H9 (cell line): Measurements from ENCODE around the gene ZNF3. TPM values are rescaled to one million over a fixed set of nuclear protein-coding genes. Genes with fewer than 3 reads are reported as not detected.

Source experiments
- DNase-seq: peaks from one replicate; pipeline ENCODE4 v3.0.0-alpha.2; 2017
- H2AFZ ChIP-seq: one replicate; pipeline ENCODE4 v1.6.1; 2013; ENCODE audit warnings: mild to moderate bottlenecking, low read length, control low read depth, moderate library complexity
- H2AK5ac ChIP-seq: 2 replicates; pipeline ENCODE4 v1.6.1; 2013; ENCODE audit warnings: low read length, control low read depth, mixed read lengths; ENCODE audit not compliant: insufficient read length
- H2BK120ac ChIP-seq: one replicate; pipeline ENCODE4 v1.6.1; 2013; ENCODE audit warnings: low read depth, mild to moderate bottlenecking, low read length, control low read depth, inconsistent platforms; ENCODE audit not compliant: poor library complexity, severe bottlenecking
- H2BK12ac ChIP-seq: 2 replicates; pipeline ENCODE4 v1.6.1; 2013; ENCODE audit warnings: low read length, control low read depth, mixed read lengths, low read depth; ENCODE audit not compliant: insufficient read length
- H2BK15ac ChIP-seq: 2 replicates; pipeline ENCODE4 v1.6.1; 2013; ENCODE audit warnings: low read depth, low read length, control low read depth
- H2BK20ac ChIP-seq: one replicate; pipeline ENCODE4 v1.6.1; 2013; ENCODE audit warnings: low read depth, mild to moderate bottlenecking, low read length, control low read depth, inconsistent platforms; ENCODE audit not compliant: poor library complexity, severe bottlenecking
- H2BK5ac ChIP-seq: 2 replicates; pipeline ENCODE4 v1.6.1; 2013; ENCODE audit warnings: low read length, control low read depth, mixed read lengths; ENCODE audit not compliant: insufficient read length
- H3K14ac ChIP-seq: 2 replicates; pipeline ENCODE4 v1.6.1; 2013; ENCODE audit warnings: low read length, control low read depth; ENCODE audit not compliant: insufficient read depth
- H3K18ac ChIP-seq: 2 replicates; pipeline ENCODE4 v1.6.1; 2013; ENCODE audit warnings: low read depth, mild to moderate bottlenecking, mixed read lengths, low read length, control low read depth; ENCODE audit not compliant: insufficient read length
- H3K23ac ChIP-seq: 2 replicates; pipeline ENCODE4 v1.6.1; 2013; ENCODE audit warnings: low read length, control low read depth, mixed read lengths, low read depth; ENCODE audit not compliant: insufficient read length
- H3K23me2 ChIP-seq: 2 replicates; pipeline ENCODE4 v1.6.1; 2013; ENCODE audit warnings: low read depth, mild to moderate bottlenecking, mixed read lengths, low read length, control low read depth; ENCODE audit not compliant: insufficient read length, poor library complexity, severe bottlenecking
- H3K27ac ChIP-seq: 2 replicates; pipeline ENCODE4 v1.5.1; 2013; ENCODE audit warnings: low read length, control low read depth, mixed read lengths, low read depth; ENCODE audit not compliant: insufficient read length
- H3K27me3 ChIP-seq: 2 replicates; pipeline ENCODE4 v1.6.1; 2013; ENCODE audit warnings: low read length, control low read depth, inconsistent platforms; ENCODE audit not compliant: insufficient read depth
- H3K4ac ChIP-seq: 2 replicates; pipeline ENCODE4 v1.6.1; 2013; ENCODE audit warnings: low read depth, mild to moderate bottlenecking, control low read depth, inconsistent platforms, low read length, moderate library complexity
- H3K4me1 ChIP-seq: 2 replicates; pipeline ENCODE4 v1.6.1; 2013; ENCODE audit warnings: low read length, control low read depth, inconsistent platforms; ENCODE audit not compliant: insufficient read depth
- H3K4me2 ChIP-seq: 2 replicates; pipeline ENCODE4 v1.6.1; 2013; ENCODE audit warnings: low read length, control low read depth, mixed read lengths; ENCODE audit not compliant: insufficient read length, insufficient read depth
- H3K56ac ChIP-seq: 2 replicates; pipeline ENCODE4 v1.6.1; 2013; ENCODE audit warnings: low read depth, mild to moderate bottlenecking, mixed read lengths, low read length, control low read depth; ENCODE audit not compliant: insufficient read length
- H3K79me1 ChIP-seq: 2 replicates; pipeline ENCODE4 v1.6.1; 2013; ENCODE audit warnings: low read depth, mild to moderate bottlenecking, moderate library complexity, low read length, control low read depth, inconsistent platforms; ENCODE audit not compliant: insufficient read depth, poor library complexity, severe bottlenecking
- H3K79me2 ChIP-seq: 2 replicates; pipeline ENCODE4 v1.6.1; 2013; ENCODE audit warnings: low read length, control low read depth, inconsistent platforms; ENCODE audit not compliant: insufficient read depth
- H3K9ac ChIP-seq: 2 replicates; pipeline ENCODE4 v1.6.1; 2013; ENCODE audit warnings: low read length, control low read depth, mixed read lengths; ENCODE audit not compliant: insufficient read length; ENCODE audit errors: extremely low read depth
- H3K9me3 ChIP-seq: one replicate; pipeline ENCODE4 v1.6.1; 2013; ENCODE audit warnings: low read depth, low read length, inconsistent platforms; ENCODE audit not compliant: control insufficient read depth
- H3T11ph ChIP-seq: one replicate; pipeline ENCODE4 v1.6.1; 2013; ENCODE audit warnings: mild to moderate bottlenecking, low read length, control low read depth, inconsistent platforms
- H4K20me1 ChIP-seq: one replicate; pipeline ENCODE4 v1.6.1; 2013; ENCODE audit not compliant: control insufficient read depth, insufficient read length, insufficient read depth
- H4K5ac ChIP-seq: 2 replicates; pipeline ENCODE4 v1.6.1; 2013; ENCODE audit warnings: low read depth, mild to moderate bottlenecking, mixed read lengths, low read length, control low read depth; ENCODE audit not compliant: insufficient read length
- H4K8ac ChIP-seq: replicated peaks from 2 replicates; pipeline ENCODE4 v1.6.1; 2013; ENCODE audit warnings: low read length, control low read depth, mixed read lengths, low read depth; ENCODE audit not compliant: insufficient read length
- H4K91ac ChIP-seq: 2 replicates; pipeline ENCODE4 v1.6.1; 2013; ENCODE audit warnings: low read depth, mild to moderate bottlenecking, moderate library complexity, mixed read lengths, low read length, control low read depth; ENCODE audit not compliant: insufficient read length
- H3K27ac Mint-ChIP-seq, 3 experiments: 2 replicates in 2 of 3; 3 replicates in 1 of 3; pipeline ENCODE4 v1.8.0; 2020 to 2021; ENCODE audit warnings: mixed read lengths in 3 of 3, mild to moderate bottlenecking in 1 of 3, moderate library complexity in 1 of 3
- H3K27me3 Mint-ChIP-seq: 2 replicates; pipeline ENCODE4 v1.8.0; 2021; ENCODE audit warnings: low read depth, mild to moderate bottlenecking, moderate library complexity, mixed read lengths
- H3K36me3 Mint-ChIP-seq, 3 experiments: 2 replicates in 2 of 3; 3 replicates in 1 of 3; pipeline ENCODE4 v1.8.0; 2020 to 2021; ENCODE audit warnings: low read depth in 3 of 3, mixed read lengths in 3 of 3; ENCODE audit not compliant: insufficient read depth in 1 of 3
- H3K4me1 Mint-ChIP-seq, 2 experiments: 2 replicates each; pipeline ENCODE4 v1.8.0; 2020; ENCODE audit warnings: mixed read lengths in 2 of 2
- H3K4me3 Mint-ChIP-seq, 2 experiments: 2 replicates in 1 of 2; 3 replicates in 1 of 2; pipeline ENCODE4 v1.8.0; 2020 to 2021; ENCODE audit warnings: mild to moderate bottlenecking in 2 of 2, mixed read lengths in 2 of 2, moderate library complexity in 1 of 2
- H3K9me3 Mint-ChIP-seq, 2 experiments: 2 replicates in 1 of 2; 3 replicates in 1 of 2; pipeline ENCODE4 v1.8.0; 2020; ENCODE audit warnings: mild to moderate bottlenecking in 2 of 2, mixed read lengths in 2 of 2, moderate library complexity in 1 of 2
- WGBS: extraction: QIAGEN DNeasy Blood & Tissue Kit; methylation state at CpG from one replicate; pipeline ENCODE4 v1.1.7; 2013; ENCODE audit warnings: missing lambda C conversion rate, low lambda C conversion rate, mixed read lengths; ENCODE audit not compliant: insufficient read length; ENCODE audit errors: extremely low coverage; 5-methylcytosine and 5-hydroxymethylcytosine counted together
- total RNA-seq: library from RNA; stranded (reverse); gene quantifications from 2 replicates; pipeline ENCODE4 v1.2.1, GENCODE V29; 2021
- TF ChIP-seq, protein P1 (sequence below): fragments of 200-600 bp; sonication (generic); conservative IDR thresholded peaks from 3 replicates; pipeline ENCODE4 v1.8.0; 2021; ENCODE audit warnings: antibody characterized with exemption, mild to moderate bottlenecking

Gene ZNF3
- total RNA-seq, 1 experiment from 2014 or later = 60.4 TPM

DNA sequence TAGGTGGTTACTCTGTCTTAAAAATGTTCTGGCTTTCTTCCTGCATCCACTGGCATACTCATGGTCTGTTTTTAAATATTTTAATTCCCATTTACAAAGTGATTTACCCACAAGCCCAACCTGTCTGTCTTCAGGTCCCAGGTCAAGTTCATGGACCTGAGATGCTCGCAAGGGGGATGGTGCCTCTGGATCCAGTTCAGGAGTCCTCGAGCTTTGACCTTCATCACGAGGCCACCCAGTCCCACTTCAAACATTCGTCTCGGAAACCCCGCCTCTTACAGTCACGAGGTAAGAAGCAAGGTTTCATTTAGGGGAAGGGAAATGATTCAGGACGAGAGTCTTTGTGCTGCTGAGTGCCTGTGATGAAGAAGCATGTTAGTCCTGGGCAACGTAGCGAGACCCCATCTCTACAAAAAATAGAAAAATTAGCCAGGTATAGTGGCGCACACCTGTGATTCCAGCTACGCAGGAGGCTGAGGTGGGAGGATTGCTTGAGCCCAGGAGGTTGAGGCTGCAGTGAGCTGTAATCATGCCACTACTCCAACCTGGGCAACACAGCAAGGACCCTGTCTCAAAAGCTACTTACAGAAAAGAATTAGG, 57.4 kb downstream of the ZNF3 start:
- Histone ChIP-seq H2BK20ac (no peak overlapping the region), H3T11ph (no peak overlapping the region), H2AK5ac (no peak overlapping the region), H3K4ac (no peak overlapping the region), H3K9ac (no peak overlapping the region), H3K23ac (no peak overlapping the region), H3K56ac (no peak overlapping the region), H3K27me3 (no peaks in the 10 kb centered on the region), H3K9me3 (no peaks in the 10 kb centered on the region), H3K4me1 (no peaks in the 10 kb centered on the region), H4K8ac (no peak overlapping the region), H2BK15ac (no peak overlapping the region), H3K23me2 (no peaks in the 10 kb centered on the region), H3K79me1 (peaks cover 7% of the 10 kb centered on the region), H4K5ac (no peak overlapping the region), H3K14ac (no peak overlapping the region), H3K79me2 (peaks cover 2% of the 10 kb centered on the region; the same call in 1 of the 2 replicates), H4K20me1 (no peaks in the 10 kb centered on the region), H3K18ac (no peak overlapping the region), H2BK120ac (no peak overlapping the region), H4K91ac (no peak overlapping the region), H2BK12ac (no peak overlapping the region), H3K27ac (no peak overlapping the region), H2AFZ (no peak overlapping the region), H3K4me2 (no peak overlapping the region), H2BK5ac (no peak overlapping the region)
- H3K27ac Mint-ChIP-seq = no peak overlapping the region
- no peak overlapping the region for H3K4me3 Mint-ChIP-seq
- peaks cover 31 to 59% (median 49%) of the 10 kb centered on the region in 3 experiments; a peak in 6 of 7 replicates for H3K36me3 Mint-ChIP-seq
- no peaks in the 10 kb centered on the region for H3K27me3 Mint-ChIP-seq
- WGBS = no CpG with 5 or more reads among the region's 12 CpGs
- peaks cover 0 to 5% of the 10 kb centered on the region in 2 experiments; a peak in 1 of 4 replicates for H3K4me1 Mint-ChIP-seq
- H3K9me3 Mint-ChIP-seq = no peaks in the 10 kb centered on the region
- DNase-seq = no peak
- TF ChIP-seq, protein P1, sequence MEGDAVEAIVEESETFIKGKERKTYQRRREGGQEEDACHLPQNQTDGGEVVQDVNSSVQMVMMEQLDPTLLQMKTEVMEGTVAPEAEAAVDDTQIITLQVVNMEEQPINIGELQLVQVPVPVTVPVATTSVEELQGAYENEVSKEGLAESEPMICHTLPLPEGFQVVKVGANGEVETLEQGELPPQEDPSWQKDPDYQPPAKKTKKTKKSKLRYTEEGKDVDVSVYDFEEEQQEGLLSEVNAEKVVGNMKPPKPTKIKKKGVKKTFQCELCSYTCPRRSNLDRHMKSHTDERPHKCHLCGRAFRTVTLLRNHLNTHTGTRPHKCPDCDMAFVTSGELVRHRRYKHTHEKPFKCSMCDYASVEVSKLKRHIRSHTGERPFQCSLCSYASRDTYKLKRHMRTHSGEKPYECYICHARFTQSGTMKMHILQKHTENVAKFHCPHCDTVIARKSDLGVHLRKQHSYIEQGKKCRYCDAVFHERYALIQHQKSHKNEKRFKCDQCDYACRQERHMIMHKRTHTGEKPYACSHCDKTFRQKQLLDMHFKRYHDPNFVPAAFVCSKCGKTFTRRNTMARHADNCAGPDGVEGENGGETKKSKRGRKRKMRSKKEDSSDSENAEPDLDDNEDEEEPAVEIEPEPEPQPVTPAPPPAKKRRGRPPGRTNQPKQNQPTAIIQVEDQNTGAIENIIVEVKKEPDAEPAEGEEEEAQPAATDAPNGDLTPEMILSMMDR = no peak
